Liver (tissue), 9 donors: ENCODE results near the gene RNF111. TPM values are rescaled to one million over a fixed set of nuclear protein-coding genes. Genes with fewer than 3 reads are reported as not detected.
A peak's percentile ranks its signal among the peaks of the same experiment; 100 is the strongest.

Experiments used
- DNase-seq: peaks from one replicate; pipeline ENCODE4 v3.0.0-alpha.2; 2017; ENCODE audit warnings: low spot score
- H3K27ac ChIP-seq, 2 donors: one replicate each; pipeline ENCODE4 v1.7.0; 2013; ENCODE audit warnings: inconsistent platforms in 2 of 2, low read length in 2 of 2, control low read depth in 1 of 2, low read depth in 1 of 2, mild to moderate bottlenecking in 1 of 2
- H3K27me3 ChIP-seq, 4 donors: one replicate each; pipeline versions ENCODE4 v1.6.1 to v1.7.0; 2013; ENCODE audit warnings: low read length in 3 of 4, inconsistent platforms in 1 of 4, mild to moderate bottlenecking in 1 of 4, moderate library complexity in 1 of 4; ENCODE audit not compliant: control insufficient read depth in 4 of 4, insufficient read depth in 4 of 4
- H3K36me3 ChIP-seq, 4 donors: one replicate each; pipeline versions ENCODE4 v1.6.1 to v1.7.0; 2013; ENCODE audit warnings: low read length in 3 of 4, mild to moderate bottlenecking in 3 of 4, low read depth in 1 of 4, moderate library complexity in 1 of 4; ENCODE audit not compliant: control insufficient read depth in 4 of 4, insufficient read depth in 3 of 4
- H3K4me1 ChIP-seq, 4 donors: one replicate each; pipeline versions ENCODE4 v1.6.1 to v1.7.0; 2013; ENCODE audit warnings: low read length in 3 of 4, mild to moderate bottlenecking in 3 of 4, moderate library complexity in 1 of 4; ENCODE audit not compliant: control insufficient read depth in 4 of 4, insufficient read depth in 4 of 4
- H3K4me3 ChIP-seq, 3 donors: one replicate each; pipeline versions ENCODE4 v1.6.1 to v1.7.0; 2013; ENCODE audit warnings: low read length in 3 of 3, control low read depth in 1 of 3, low read depth in 1 of 3, mild to moderate bottlenecking in 1 of 3
- H3K9ac ChIP-seq, 2 donors: one replicate each; pipeline ENCODE4 v1.7.0; 2013; ENCODE audit warnings: low read length in 2 of 2, mild to moderate bottlenecking in 2 of 2, moderate library complexity in 2 of 2, control low read depth in 1 of 2, low read depth in 1 of 2
- H3K9me3 ChIP-seq, 4 donors: one replicate each; pipeline versions ENCODE4 v1.6.1 to v1.7.0; 2013; ENCODE audit warnings: low read length in 3 of 4; ENCODE audit not compliant: control insufficient read depth in 4 of 4
- FOXA1 ChIP-seq: IDR thresholded peaks from 2 replicates; pipeline ENCODE4 v1.6.1; 2016; ENCODE audit warnings: antibody characterized with exemption
- FOXA2 ChIP-seq: IDR thresholded peaks from 2 replicates; pipeline ENCODE4 v1.6.1; 2016; ENCODE audit warnings: antibody characterized with exemption
- GABPA ChIP-seq, 2 donors: IDR thresholded peaks in 1 of 2; conservative IDR thresholded peaks in 1 of 2; 2 replicates each; pipeline ENCODE4 v1.6.1; 2016; ENCODE audit warnings: antibody characterized with exemption in 2 of 2, mild to moderate bottlenecking in 1 of 2, moderate library complexity in 1 of 2
- HNF4A ChIP-seq, 2 donors: conservative IDR thresholded peaks; 2 replicates each; pipeline ENCODE4 v1.6.1; 2016; ENCODE audit warnings: antibody characterized with exemption in 2 of 2, mild to moderate bottlenecking in 2 of 2
- HNF4G ChIP-seq: IDR thresholded peaks from 2 replicates; pipeline ENCODE4 v1.6.1; 2016; ENCODE audit warnings: antibody characterized with exemption
- RXRA ChIP-seq, 2 donors: IDR thresholded peaks; 2 replicates each; pipeline ENCODE4 v1.6.1; 2017 to 2018; ENCODE audit warnings: antibody characterized with exemption in 2 of 2, mild to moderate bottlenecking in 1 of 2
- SP1 ChIP-seq: IDR thresholded peaks from 2 replicates; pipeline ENCODE4 v1.6.1; 2018; ENCODE audit warnings: antibody characterized with exemption, mild to moderate bottlenecking
- TAF1 ChIP-seq: conservative IDR thresholded peaks from 2 replicates; pipeline ENCODE4 v1.6.1; 2016; ENCODE audit warnings: antibody characterized with exemption, mild to moderate bottlenecking
- YY1 ChIP-seq: IDR thresholded peaks from 2 replicates; pipeline ENCODE4 v1.6.1; 2016; ENCODE audit warnings: antibody characterized with exemption, mild to moderate bottlenecking
- WGBS: extraction: QIAGEN DNeasy Blood & Tissue Kit; methylation state at CpG from one replicate; pipeline ENCODE4 v1.1.7; 2013; 5-methylcytosine and 5-hydroxymethylcytosine counted together
- polyA plus RNA-seq, 2 donors: library from polyadenylated mRNA; stranded (reverse) in 1 of 2; unstranded in 1 of 2; fragments of 200-250 nt in 1 of 2; fragments of >200 nt in 1 of 2; fragmentation: Nextera tagmentation in 1 of 2; extraction: Ambion mirVana in 1 of 2; gene quantifications; one replicate each; pipeline versions ENCODE4 v1.2.1 to v1.2.3, GENCODE V29; 2013 to 2015
- total RNA-seq, 2 donors: library from RNA; depleted of rRNA; stranded (reverse); fragments of >200 nt; gene quantifications; one replicate each; pipeline ENCODE4 v1.2.3, GENCODE V29; 2014
- TF ChIP-seq, protein P1 (sequence below): IDR thresholded peaks from 2 replicates; pipeline ENCODE4 v1.6.1; 2016; ENCODE audit warnings: antibody characterized with exemption
- TF ChIP-seq, protein P2 (sequence below): IDR thresholded peaks from 2 replicates; pipeline ENCODE4 v1.6.1; 2016; ENCODE audit warnings: antibody characterized with exemption, mild to moderate bottlenecking
- TF ChIP-seq, protein P3 (sequence below): IDR thresholded peaks from 2 replicates; pipeline ENCODE4 v1.6.1; 2016; ENCODE audit warnings: antibody characterized with exemption
- TF ChIP-seq, protein P4 (sequence below): fragments of 150-350 bp; IDR thresholded peaks from 2 replicates; pipeline ENCODE4 v1.5.1; 2017; ENCODE audit warnings: improper control_type of control experiment, low read depth, low read length; ENCODE audit not compliant: missing input control
- donor health status: healthy.
- donor health status: healthy.
- donor health status: healthy.
- donor health status: healthy.
- donor health status: healthy.

Gene RNF111
- total and polyA plus RNA-seq, 4 donors: 5.1 to 16.9 (median 10.4) TPM

DNA sequence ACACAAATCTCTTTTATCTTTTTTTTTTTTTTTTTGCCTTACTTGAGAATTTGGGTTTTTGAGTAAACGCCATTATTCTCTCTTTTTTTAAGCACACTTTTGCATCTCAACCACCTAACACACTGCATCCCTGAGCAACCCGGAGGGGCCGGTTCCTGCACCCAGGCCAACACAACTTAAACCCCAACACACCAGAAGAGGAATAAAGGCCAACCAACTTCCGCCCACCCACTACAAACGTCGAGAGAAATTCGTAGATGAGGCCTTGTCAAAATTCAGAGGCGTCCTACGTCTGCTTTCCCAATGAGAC is 117.1 kb downstream of the RNF111 start:
- H3K36me3 ChIP-seq: peaks cover 0 to 5% (median 3%) of the 10 kb centered on the region in 4 donors
- H3K4me3 ChIP-seq: peak overlapping the region; percentile 9 to 83 (median 53)
- peaks cover 0 to 15% (median 7%) of the 10 kb centered on the region in 4 donors for H3K4me1 ChIP-seq
- H3K27ac ChIP-seq: no peak overlapping the region
- H3K9ac ChIP-seq: peak overlapping the region in 1 of 2 donors; percentile 26
- H3K9me3 ChIP-seq: no peaks in the 10 kb centered on the region
- TF ChIP-seq, protein P1, sequence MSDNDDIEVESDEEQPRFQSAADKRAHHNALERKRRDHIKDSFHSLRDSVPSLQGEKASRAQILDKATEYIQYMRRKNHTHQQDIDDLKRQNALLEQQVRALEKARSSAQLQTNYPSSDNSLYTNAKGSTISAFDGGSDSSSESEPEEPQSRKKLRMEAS: no peak
- TF ChIP-seq RXRA (IDR thresholded peaks at IDR 0.05) (no peak), HNF4A (conservative IDR thresholded peaks at IDR 0.05) (no peak), GABPA (IDR thresholded peaks at IDR 0.05 in 1 of 2, conservative IDR thresholded peaks at IDR 0.05 in 1 of 2) (no peak), YY1 (no peak)
- TF ChIP-seq, protein P2, sequence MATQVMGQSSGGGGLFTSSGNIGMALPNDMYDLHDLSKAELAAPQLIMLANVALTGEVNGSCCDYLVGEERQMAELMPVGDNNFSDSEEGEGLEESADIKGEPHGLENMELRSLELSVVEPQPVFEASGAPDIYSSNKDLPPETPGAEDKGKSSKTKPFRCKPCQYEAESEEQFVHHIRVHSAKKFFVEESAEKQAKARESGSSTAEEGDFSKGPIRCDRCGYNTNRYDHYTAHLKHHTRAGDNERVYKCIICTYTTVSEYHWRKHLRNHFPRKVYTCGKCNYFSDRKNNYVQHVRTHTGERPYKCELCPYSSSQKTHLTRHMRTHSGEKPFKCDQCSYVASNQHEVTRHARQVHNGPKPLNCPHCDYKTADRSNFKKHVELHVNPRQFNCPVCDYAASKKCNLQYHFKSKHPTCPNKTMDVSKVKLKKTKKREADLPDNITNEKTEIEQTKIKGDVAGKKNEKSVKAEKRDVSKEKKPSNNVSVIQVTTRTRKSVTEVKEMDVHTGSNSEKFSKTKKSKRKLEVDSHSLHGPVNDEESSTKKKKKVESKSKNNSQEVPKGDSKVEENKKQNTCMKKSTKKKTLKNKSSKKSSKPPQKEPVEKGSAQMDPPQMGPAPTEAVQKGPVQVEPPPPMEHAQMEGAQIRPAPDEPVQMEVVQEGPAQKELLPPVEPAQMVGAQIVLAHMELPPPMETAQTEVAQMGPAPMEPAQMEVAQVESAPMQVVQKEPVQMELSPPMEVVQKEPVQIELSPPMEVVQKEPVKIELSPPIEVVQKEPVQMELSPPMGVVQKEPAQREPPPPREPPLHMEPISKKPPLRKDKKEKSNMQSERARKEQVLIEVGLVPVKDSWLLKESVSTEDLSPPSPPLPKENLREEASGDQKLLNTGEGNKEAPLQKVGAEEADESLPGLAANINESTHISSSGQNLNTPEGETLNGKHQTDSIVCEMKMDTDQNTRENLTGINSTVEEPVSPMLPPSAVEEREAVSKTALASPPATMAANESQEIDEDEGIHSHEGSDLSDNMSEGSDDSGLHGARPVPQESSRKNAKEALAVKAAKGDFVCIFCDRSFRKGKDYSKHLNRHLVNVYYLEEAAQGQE: no peak
- WGBS: 5% methylated on average over 9 of the region's 9 CpGs
- DNase-seq: no peak
- H3K27me3 ChIP-seq: no peaks in the 10 kb centered on the region

- Histone ChIP-seq H3K9ac (peak within 1 kb of the TSS in 1 of 2 donors; percentile 26), H3K36me3 (peaks cover 0 to 3% (median 2%) of the 10 kb centered on the region in 4 donors), H3K4me1 (peaks cover 0 to 15% (median 7%) of the 10 kb centered on the region in 4 donors), H3K9me3 (no peaks in the 10 kb centered on the region), H3K27me3 (no peaks in the 10 kb centered on the region), H3K4me3 (peak within 1 kb of the TSS; percentile 9 to 83 (median 53)), H3K27ac (no peak within 1 kb of the TSS)
- DNase-seq: peak; percentile 88
- 3% methylated on average over 57 of the region's 57 CpGs for WGBS
- TF ChIP-seq, protein P3, sequence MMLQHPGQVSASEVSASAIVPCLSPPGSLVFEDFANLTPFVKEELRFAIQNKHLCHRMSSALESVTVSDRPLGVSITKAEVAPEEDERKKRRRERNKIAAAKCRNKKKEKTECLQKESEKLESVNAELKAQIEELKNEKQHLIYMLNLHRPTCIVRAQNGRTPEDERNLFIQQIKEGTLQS: no peak
- peak; percentile 67 for TF ChIP-seq SP1
- TF ChIP-seq, protein P4, sequence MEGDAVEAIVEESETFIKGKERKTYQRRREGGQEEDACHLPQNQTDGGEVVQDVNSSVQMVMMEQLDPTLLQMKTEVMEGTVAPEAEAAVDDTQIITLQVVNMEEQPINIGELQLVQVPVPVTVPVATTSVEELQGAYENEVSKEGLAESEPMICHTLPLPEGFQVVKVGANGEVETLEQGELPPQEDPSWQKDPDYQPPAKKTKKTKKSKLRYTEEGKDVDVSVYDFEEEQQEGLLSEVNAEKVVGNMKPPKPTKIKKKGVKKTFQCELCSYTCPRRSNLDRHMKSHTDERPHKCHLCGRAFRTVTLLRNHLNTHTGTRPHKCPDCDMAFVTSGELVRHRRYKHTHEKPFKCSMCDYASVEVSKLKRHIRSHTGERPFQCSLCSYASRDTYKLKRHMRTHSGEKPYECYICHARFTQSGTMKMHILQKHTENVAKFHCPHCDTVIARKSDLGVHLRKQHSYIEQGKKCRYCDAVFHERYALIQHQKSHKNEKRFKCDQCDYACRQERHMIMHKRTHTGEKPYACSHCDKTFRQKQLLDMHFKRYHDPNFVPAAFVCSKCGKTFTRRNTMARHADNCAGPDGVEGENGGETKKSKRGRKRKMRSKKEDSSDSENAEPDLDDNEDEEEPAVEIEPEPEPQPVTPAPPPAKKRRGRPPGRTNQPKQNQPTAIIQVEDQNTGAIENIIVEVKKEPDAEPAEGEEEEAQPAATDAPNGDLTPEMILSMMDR: no peak
These were observed 117.7 kb downstream of the RNF111 start, which contains the start of gene CCNB2 for GRCh38 chr15:59104912-59105732. TSS of gene CCNB2 (plus strand) at chr15:59105146. CDS start at chr15:59105269, 123 bp downstream.

DNA sequence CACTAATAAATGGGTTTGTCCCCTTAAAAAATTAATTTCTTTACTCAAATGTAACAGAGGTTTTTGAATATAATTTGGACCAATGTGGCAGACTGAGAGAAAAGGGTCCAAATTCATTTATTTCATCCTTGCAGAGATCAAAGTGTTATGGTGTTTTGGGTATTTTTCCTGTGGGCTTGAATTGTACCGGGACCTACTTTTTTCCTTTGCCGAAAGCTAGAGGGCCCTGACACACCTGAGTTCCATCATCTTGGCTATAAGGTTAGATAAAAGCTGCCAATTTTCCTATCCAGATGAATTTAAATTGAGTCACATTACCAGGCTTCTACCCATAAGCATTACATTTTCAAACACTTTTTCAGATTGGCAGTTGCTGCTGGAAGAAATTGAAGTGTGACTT is 118.4 kb downstream of the RNF111 start:
- Histone ChIP-seq H3K4me1 (peaks cover 0 to 15% (median 7%) of the 10 kb centered on the region in 4 donors), H3K27ac (no peak overlapping the region), H3K36me3 (no peaks in the 10 kb centered on the region), H3K27me3 (no peaks in the 10 kb centered on the region), H3K9ac (no peak overlapping the region), H3K9me3 (no peaks in the 10 kb centered on the region), H3K4me3 (peak overlapping the region in 1 of 3 donors; percentile 53)
- WGBS: 54% methylated on average over 2 of the region's 2 CpGs
- DNase-seq: no peak
- TF ChIP-seq HNF4G: no peak
- TF ChIP-seq FOXA2: no peak
- TF ChIP-seq TAF1: no peak
- TF ChIP-seq YY1: no peak
- no peak for TF ChIP-seq SP1
- no peak for TF ChIP-seq FOXA1
- TF ChIP-seq, protein P3: no peak
